Jurkat, Clone E6-1 (cell line): Measurements from ENCODE around the gene RHCG.

Source experiments
- DNase-seq: peaks from one replicate; pipeline ENCODE4 v3.0.0-alpha.2; 2011; ENCODE audit warnings: low read depth, low spot score
- H3K4me3 ChIP-seq: 2 replicates; pipeline ENCODE4 v1.5.1; 2011; ENCODE audit warnings: mild to moderate bottlenecking, low read length, control low read depth, moderate library complexity

Gene RHCG

GRCh38 chr15:89506026-89506686 lies 9.8 kb upstream of the RHCG start:
- DNase-seq: no peak
- no peak overlapping the region for H3K4me3 ChIP-seq

- DNase-seq: no peak
Observed at GRCh38 chr15:89504166-89504565, 7.8 kb upstream of the RHCG start.

DNA sequence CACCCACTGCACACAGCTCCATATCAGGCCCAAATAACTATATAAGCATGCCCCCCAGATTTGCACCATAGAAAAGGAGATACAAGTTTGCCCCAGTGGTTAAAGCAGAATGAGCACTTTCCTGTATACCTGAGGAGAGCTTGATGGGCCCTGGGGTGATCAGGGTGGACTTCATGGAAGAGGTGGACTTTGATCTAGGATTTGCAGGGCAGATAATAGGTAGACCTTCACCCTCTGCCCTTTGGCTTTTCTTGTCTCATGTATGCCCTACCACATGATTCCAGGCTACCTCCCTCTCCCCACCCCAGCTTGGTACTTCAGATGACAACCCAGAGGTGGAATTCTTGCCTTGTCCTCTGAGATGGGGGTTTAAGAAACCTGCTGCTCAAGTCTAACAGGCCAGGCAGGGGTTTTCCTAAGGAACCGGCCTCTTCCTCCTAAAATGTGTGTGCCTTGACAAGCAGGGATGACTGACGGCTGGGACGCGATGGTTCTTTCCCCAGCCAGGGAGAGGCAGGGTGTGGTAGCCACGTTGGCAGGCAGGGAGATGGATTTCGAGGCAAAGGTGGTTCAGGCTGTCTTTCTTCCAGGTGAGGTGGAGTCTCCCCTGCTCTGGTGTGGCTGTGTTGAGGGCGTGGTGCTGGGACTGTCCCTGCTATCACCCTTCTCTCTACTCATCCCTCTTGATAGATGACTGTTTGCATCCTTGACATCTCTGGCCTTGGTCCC lies 6.6 kb upstream of the RHCG start:
- no peak overlapping the region for H3K4me3 ChIP-seq
- no peak for DNase-seq

More at GRCh38 chr15:89504166-89504565, 7.8 kb upstream of the RHCG start:
- H3K4me3 ChIP-seq: no peak overlapping the region

DNA sequence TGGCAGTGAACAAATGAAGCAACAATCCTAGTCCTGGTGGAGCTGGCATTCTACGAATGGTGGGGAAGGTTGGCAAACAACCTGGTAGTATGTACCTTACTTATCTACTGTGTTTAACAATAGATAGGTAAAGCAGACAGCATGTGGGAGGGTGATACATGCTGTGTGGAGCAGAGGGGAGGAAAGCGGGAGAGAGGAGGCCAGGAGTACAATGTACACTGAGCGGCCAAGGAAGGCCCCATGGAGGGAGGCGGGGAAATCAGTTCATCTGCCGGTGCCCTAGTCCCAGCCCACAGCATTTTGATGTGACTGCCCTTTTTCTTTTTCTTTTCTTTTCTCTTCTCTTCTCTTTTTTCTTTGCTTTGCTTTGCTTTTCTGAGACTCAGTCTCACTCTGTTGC lies 5.3 kb upstream of the RHCG start:
- no peak for DNase-seq
- H3K4me3 ChIP-seq: no peak overlapping the region

- no peak overlapping the region for H3K4me3 ChIP-seq
- peak; percentile 7 for DNase-seq
Observed at GRCh38 chr15:89500397-89501270, 4.3 kb upstream of the RHCG start.

- H3K4me3 ChIP-seq: no peak overlapping the region
- DNase-seq: no peak
Observed at GRCh38 chr15:89499156-89499555, 2.8 kb upstream of the RHCG start.

DNA sequence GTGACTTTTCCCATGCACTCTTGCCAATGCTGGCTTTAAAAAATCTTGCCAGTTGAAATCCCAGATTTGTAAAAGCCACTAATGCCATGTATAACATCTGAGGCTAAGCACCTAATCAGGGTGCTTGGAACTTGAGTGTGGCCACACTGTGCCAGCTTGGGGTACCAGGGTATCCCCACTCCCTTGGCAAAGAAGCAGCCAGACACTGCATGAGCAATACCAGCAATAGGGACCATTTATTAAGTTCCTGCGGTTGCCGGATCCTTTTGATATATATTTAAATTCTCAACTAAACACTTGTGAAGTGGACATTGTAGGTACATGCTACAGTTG lies 2.2 kb upstream of the RHCG start:
- no peak overlapping the region for H3K4me3 ChIP-seq
- DNase-seq: no peak

- no peak overlapping the region for H3K4me3 ChIP-seq
- DNase-seq: no peak
Observed at GRCh38 chr15:89497231-89497630, 848 bp upstream of the RHCG start.

DNA sequence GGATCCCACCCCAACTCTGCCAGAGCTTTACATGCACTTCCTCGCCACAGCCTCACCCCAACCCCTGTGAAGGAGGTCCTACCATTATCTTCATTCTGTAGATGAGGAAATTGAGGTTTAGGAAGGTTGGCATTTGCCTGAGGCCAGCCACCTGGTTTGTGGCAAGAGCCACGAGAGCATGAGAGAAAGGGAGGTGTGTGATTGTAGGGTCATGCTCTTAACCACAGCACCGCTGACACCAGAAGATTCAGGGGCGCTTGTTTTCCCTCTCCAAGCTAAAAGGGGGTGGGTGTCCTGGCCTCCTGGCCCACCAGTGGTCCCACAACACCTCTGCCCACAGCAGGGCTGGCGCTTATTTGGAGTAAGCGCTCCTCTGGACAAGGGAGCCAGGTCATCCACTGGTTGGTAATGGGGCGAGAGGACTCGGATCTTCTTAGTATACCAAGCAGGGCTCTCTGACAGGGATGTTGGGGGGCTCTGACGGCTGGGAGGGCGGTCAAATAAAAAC lies 691 bp downstream of the RHCG start:
- H3K4me3 ChIP-seq: no peak overlapping the region; the same call in 1 of the 2 replicates
- peak; percentile 92 for DNase-seq

DNA sequence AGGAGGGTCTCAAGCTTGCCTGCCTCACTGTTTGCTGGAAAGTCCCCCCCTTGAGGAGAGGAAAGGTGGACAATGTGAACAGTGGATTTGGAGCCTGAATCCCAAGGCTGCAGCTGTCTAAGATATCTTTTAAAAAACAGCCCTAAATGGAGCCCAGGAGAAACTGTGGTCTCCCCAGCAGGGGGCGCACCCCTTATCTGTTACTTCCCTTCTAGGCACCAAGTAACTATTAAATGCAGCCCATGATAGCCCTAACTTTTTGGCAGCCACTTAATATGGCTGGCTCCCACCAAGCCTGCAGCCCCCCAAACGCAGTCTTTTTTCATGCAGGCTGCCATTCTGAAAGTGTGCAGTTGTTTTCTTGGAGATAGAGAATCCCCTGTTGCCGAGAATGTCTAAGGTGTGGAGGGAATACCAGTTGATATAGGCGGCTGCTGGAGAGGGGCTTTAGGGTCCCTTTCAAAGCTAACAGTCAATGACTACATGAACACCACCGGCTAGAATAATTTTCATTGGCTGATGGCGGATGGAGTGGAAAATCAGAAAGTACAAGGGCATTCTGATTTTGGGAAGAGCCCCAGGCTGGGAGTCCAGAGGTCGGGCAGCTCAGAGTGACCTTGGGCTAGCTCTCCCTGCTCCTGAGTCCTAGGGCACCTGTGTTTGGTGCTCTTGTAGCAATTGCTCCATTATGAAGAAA lies 1.3 kb downstream of the RHCG start:
- peak; percentile 37 for DNase-seq
- no peak overlapping the region; the same call in 1 of the 2 replicates for H3K4me3 ChIP-seq

- no peak for DNase-seq
- H3K4me3 ChIP-seq: no peak overlapping the region
Observed at GRCh38 chr15:89494031-89494430, 2.4 kb downstream of the RHCG start.

GRCh38 chr15:89492934-89493631 lies 3.3 kb downstream of the RHCG start:
- no peak overlapping the region for H3K4me3 ChIP-seq
- no peak for DNase-seq

- DNase-seq: no peak
- H3K4me3 ChIP-seq: no peak overlapping the region
Observed at GRCh38 chr15:89492111-89492641, 4.2 kb downstream of the RHCG start.

- H3K4me3 ChIP-seq: no peak overlapping the region
- no peak for DNase-seq
Observed at GRCh38 chr15:89490814-89491315, 5.5 kb downstream of the RHCG start.

- H3K4me3 ChIP-seq: no peak overlapping the region
- no peak for DNase-seq
Observed at GRCh38 chr15:89490081-89490813, 6.1 kb downstream of the RHCG start.

DNA sequence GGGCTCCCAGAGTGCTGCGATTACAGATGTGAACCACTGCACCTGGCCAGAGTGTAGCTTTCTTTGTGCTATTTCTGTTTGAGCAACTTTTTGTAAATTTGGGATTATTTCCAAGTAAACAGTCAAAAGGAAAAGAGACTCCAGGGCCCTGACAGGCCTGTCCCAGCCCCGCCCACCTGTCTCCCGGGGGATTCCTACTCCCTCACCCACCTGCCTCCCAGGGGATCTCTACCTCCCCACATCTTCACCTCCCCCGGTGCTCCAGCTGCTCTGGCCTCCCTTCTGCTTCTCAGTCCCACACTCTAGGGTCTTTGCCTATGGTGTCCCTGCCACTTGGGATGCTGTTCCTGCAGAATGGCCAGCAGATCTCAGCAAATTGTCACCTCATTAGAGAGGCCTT lies 7.0 kb downstream of the RHCG start:
- no peak for DNase-seq
- H3K4me3 ChIP-seq: no peak overlapping the region

- DNase-seq: no peak
- no peak overlapping the region for H3K4me3 ChIP-seq
Observed at GRCh38 chr15:89487791-89488190, 8.6 kb downstream of the RHCG start.

DNA sequence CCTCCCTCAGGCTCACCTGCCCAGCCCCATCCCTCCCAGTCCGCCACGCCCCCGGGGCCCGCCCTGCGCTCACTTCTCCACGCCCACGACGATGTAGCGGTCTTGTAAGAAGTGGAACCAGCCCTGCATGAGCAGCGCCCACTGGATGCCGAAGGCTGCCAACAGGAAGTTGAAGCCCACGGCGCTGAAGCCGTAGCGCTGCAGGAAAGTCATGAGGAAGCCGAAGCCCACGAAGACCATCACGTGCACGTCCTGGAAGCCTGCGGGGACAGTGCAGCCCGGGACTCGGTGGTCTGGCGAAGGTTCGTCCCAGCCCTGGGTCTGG lies 9.7 kb downstream of the RHCG start:
- H3K4me3 ChIP-seq: no peak overlapping the region
- DNase-seq: peak; percentile 34
